Naive thymus-derived CD4-positive, alpha-beta T cell (primary cell): ENCODE measurements around the gene GPR132. TPM values are rescaled to one million over a fixed set of nuclear protein-coding genes. Genes with fewer than 3 reads are reported as not detected.

Experiments
- ATAC-seq: fragments of 150-1000 bp; cut with Tn5 transposase; 2 replicates; pipeline ENCODE4 v1.10.0; 2021; ENCODE audit warnings: mild to moderate bottlenecking, moderate library complexity
- CTCF ChIA-PET: fragments of 350-600 bp; sonication (Branson Sonifier 250); formaldehyde crosslinking; loops from one replicate; lab custom pipeline; 2021; ENCODE audit warnings: antibody characterized with exemption; lab: Charles Lee
- POLR2A ChIA-PET: fragments of 350-600 bp; sonication (Branson Sonifier 250); formaldehyde crosslinking; loops from one replicate; lab custom pipeline; 2021; ENCODE audit warnings: antibody characterized with exemption, inconsistent platforms; lab: Charles Lee
- DNase-seq, 9 donors: peaks; one replicate each; pipeline versions ENCODE4 v3.0.0 to v3.0.0-alpha.2; 2020 to 2022; ENCODE audit warnings: mixed read lengths in 1 of 9
- H3K27ac ChIP-seq: one replicate; pipeline ENCODE4 v1.7.0; 2013; ENCODE audit warnings: mild to moderate bottlenecking, low read depth, low read length, moderate library complexity
- H3K27me3 ChIP-seq, 2 donors: one replicate each; pipeline ENCODE4 v1.7.0; 2013; ENCODE audit warnings: low read length in 2 of 2, mild to moderate bottlenecking in 2 of 2, moderate library complexity in 2 of 2; ENCODE audit not compliant: control insufficient read depth in 2 of 2, insufficient read depth in 2 of 2
- H3K36me3 ChIP-seq, 3 experiments: 1 replicate in 2 of 3; 2 replicates in 1 of 3; pipeline ENCODE4 v1.7.0; 2013; ENCODE audit warnings: low read length in 3 of 3, mild to moderate bottlenecking in 3 of 3, moderate library complexity in 1 of 3; ENCODE audit not compliant: insufficient read depth in 3 of 3, control insufficient read depth in 2 of 3
- H3K4me1 ChIP-seq, 2 donors: one replicate each; pipeline ENCODE4 v1.7.0; 2013; ENCODE audit warnings: low read length in 2 of 2, mild to moderate bottlenecking in 2 of 2, moderate library complexity in 1 of 2; ENCODE audit not compliant: control insufficient read depth in 2 of 2, insufficient read depth in 2 of 2
- H3K4me3 ChIP-seq: 2 replicates; pipeline ENCODE4 v1.7.0; 2013; ENCODE audit warnings: mild to moderate bottlenecking, low read length
- H3K9me3 ChIP-seq, 3 experiments: 1 replicate in 2 of 3; 2 replicates in 1 of 3; pipeline ENCODE4 v1.7.0; 2013; ENCODE audit warnings: low read length in 3 of 3; ENCODE audit not compliant: control insufficient read depth in 2 of 3
- H3K27ac Mint-ChIP-seq, 9 donors: one replicate each; pipeline ENCODE4 v1.8.0; 2020 to 2022; ENCODE audit warnings: mixed read lengths in 9 of 9, mild to moderate bottlenecking in 8 of 9, moderate library complexity in 5 of 9, inconsistent platforms in 2 of 9
- H3K27me3 Mint-ChIP-seq, 5 donors: one replicate each; pipeline ENCODE4 v1.8.0; 2021 to 2022; ENCODE audit warnings: mixed read lengths in 5 of 5, mild to moderate bottlenecking in 1 of 5
- H3K36me3 Mint-ChIP-seq, 5 donors: one replicate each; pipeline ENCODE4 v1.8.0; 2020 to 2022; ENCODE audit warnings: mixed read lengths in 5 of 5, mild to moderate bottlenecking in 3 of 5, inconsistent platforms in 1 of 5
- H3K4me1 Mint-ChIP-seq, 7 donors: one replicate each; pipeline ENCODE4 v1.8.0; 2020 to 2022; ENCODE audit warnings: mixed read lengths in 7 of 7, mild to moderate bottlenecking in 3 of 7, inconsistent platforms in 1 of 7
- H3K4me3 Mint-ChIP-seq, 10 donors: one replicate each; pipeline ENCODE4 v1.8.0; 2020 to 2022; ENCODE audit warnings: mild to moderate bottlenecking in 10 of 10, mixed read lengths in 10 of 10, moderate library complexity in 6 of 10, inconsistent platforms in 2 of 10
- H3K9me3 Mint-ChIP-seq, 11 donors: one replicate each; pipeline ENCODE4 v1.8.0; 2020 to 2022; ENCODE audit warnings: mixed read lengths in 11 of 11, mild to moderate bottlenecking in 4 of 11, inconsistent platforms in 1 of 11, moderate library complexity in 1 of 11
- intact Hi-C, 2 donors: fragments of 100-400 bp; cut with micrococcal nuclease; formaldehyde crosslinking; loops; one replicate each; pipeline ENCODE4 v1.15.1; 2023
- polyA plus RNA-seq, 2 donors: library from polyadenylated mRNA; unstranded; fragments of 300-500 nt; fragmentation: Illumina TruSeq; gene quantifications; one replicate each; pipeline ENCODE4 v1.2.3, GENCODE V29; 2021
- total RNA-seq, 6 experiments: library from RNA in 5 of 6; stranded (reverse) in 5 of 6; gene quantifications; 1 replicate in 5 of 6; 2 replicates in 1 of 6; pipeline ENCODE4 v1.2.3 and lab custom pipeline; 2021 to 2026

The GPR132 gene
- total and polyA plus RNA-seq, 7 experiments from 2014 or later = 9.3 to 58.7 (median 40.2) TPM

DNA sequence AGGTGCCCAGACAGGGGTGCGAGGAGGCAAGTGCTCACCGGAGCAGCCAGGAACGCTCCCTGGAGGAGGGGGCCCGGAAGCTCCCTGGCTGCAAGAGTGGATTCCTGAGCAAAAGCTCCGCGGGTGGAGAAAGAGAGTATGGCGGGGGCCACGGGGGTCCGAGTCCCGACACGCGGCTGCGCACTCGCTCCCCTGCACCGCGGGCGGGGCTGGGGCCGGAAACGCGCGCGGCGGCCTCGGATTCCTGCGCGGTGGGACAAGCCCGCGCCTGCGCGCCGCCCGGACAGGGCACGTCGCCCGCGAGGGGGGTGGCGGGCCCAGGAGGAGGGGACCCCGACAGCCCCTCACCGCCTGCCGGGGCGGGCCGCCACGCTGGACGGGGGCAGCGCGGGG lies 27.8 kb upstream of the GPR132 start:
- intact Hi-C loops = loop anchor here (1.0 to 10.0 kb wide), 10 partner anchors 74 to 434 kb away; partner anchors contain the start of genes BRF1 (in 2 of the 2), NUDT14 (in 2 of the 2), TEDC1 (in 2 of the 2) and JAG2 (in 1 of the 2)
- Mint-ChIP-seq H3K4me1 (peaks cover 5 to 25% (median 16%) of the 10 kb centered on the region in 7 donors), H3K4me3 (peak overlapping the region; percentile 53 to 87 (median 82)), H3K36me3 (peaks cover 0 to 1% (median 0%) of the 10 kb centered on the region in 5 donors), H3K27ac (peak overlapping the region in 8 of 9 donors; percentile 28 to 89 (median 78)), H3K27me3 (peaks cover 0 to 6% (median 0%) of the 10 kb centered on the region in 5 donors), H3K9me3 (no peaks in the 10 kb centered on the region)
- H3K4me3 ChIP-seq = peak overlapping the region; percentile 44
- no peaks in the 10 kb centered on the region for H3K36me3 ChIP-seq
- no peaks in the 10 kb centered on the region for H3K9me3 ChIP-seq
- peaks cover 14 to 15% of the 10 kb centered on the region in 2 donors for H3K4me1 ChIP-seq
- DNase-seq (peak; percentile 51 to 79 (median 66)), ATAC-seq (peak; percentile 70)
- CTCF ChIA-PET = no interaction called here
- POLR2A ChIA-PET = interaction anchor here (0.7 kb wide), 2 partner anchors 8 to 124 kb away, joined by 3 read pairs; no protein-coding TSS in a partner anchor
- no peaks in the 10 kb centered on the region for H3K27me3 ChIP-seq
- peak overlapping the region; percentile 87 for H3K27ac ChIP-seq

DNA sequence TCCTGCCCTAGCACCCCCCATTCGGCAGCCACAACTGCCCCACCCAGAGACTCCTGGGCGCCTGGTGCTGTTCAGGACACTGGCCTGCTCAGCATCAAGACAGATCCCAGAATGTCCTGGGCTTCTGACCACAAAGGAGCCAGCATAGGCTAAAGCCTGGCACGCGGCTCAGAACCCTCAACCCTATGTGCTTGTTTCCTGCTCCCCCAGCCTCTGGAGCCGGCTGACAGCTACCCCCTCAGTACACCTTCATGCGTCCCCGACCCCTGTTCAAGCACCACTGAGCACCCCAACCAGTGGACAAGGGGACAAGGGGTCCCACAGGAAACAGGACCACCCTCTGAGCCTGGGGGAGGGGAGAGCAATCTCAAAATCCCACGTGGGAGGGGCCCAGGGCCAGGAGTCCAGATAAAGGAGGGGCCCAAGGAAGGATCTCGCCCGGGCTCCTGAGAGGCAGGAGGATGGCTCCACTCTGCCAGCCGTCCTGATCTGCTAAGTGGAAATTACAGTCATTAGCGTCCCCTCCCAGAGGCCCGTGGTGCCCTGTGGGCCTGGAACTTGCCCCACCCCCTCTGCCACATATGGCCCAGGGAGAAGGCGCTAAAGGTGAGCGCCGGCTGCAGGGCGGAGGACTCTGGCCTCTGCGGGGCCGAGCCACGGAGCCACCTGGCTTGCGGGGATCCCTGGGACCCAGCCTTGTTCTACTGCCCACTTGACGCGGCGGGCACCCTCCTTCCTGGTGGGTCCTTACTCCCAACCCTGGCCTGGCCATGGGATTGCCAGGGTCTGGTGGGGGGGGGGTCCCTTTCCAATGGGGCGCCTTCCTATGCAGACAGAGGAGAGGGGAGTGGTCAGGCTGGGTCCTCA lies 27.2 kb upstream of the GPR132 start:
- peak overlapping the region; percentile 87 for H3K27ac ChIP-seq
- Mint-ChIP-seq H3K9me3 (no peaks in the 10 kb centered on the region), H3K27ac (peak overlapping the region; percentile 44 to 89 (median 79)), H3K36me3 (peaks cover 0 to 1% (median 0%) of the 10 kb centered on the region in 5 donors), H3K4me3 (peak overlapping the region; percentile 53 to 87 (median 82)), H3K27me3 (peaks cover 0 to 9% (median 0%) of the 10 kb centered on the region in 5 donors), H3K4me1 (peaks cover 9 to 25% (median 16%) of the 10 kb centered on the region in 7 donors)
- no peaks in the 10 kb centered on the region for H3K9me3 ChIP-seq
- ChIA-PET POLR2A (interaction anchor here (0.7 to 1.3 kb wide), 4 partner anchors 9 to 167 kb away, joined by 3 read pairs; no protein-coding TSS in a partner anchor), CTCF (interaction anchor here (1.9 to 2.6 kb wide), 2 partner anchors 33 to 259 kb away, joined by 5 to 17 read pairs; no protein-coding TSS in a partner anchor)
- intact Hi-C loops = loop anchor here (1.0 to 10.0 kb wide), 10 partner anchors 75 to 435 kb away; partner anchors contain the start of genes BRF1 (in 2 of the 2), NUDT14 (in 2 of the 2), TEDC1 (in 2 of the 2) and JAG2 (in 1 of the 2)
- H3K4me3 ChIP-seq = peak overlapping the region; percentile 44
- H3K4me1 ChIP-seq = peaks cover 14 to 15% of the 10 kb centered on the region in 2 donors
- no peaks in the 10 kb centered on the region for H3K36me3 ChIP-seq
- ATAC-seq = no peak
- H3K27me3 ChIP-seq = no peaks in the 10 kb centered on the region
- DNase-seq = peak in 1 of 9 donors; percentile 32

DNA sequence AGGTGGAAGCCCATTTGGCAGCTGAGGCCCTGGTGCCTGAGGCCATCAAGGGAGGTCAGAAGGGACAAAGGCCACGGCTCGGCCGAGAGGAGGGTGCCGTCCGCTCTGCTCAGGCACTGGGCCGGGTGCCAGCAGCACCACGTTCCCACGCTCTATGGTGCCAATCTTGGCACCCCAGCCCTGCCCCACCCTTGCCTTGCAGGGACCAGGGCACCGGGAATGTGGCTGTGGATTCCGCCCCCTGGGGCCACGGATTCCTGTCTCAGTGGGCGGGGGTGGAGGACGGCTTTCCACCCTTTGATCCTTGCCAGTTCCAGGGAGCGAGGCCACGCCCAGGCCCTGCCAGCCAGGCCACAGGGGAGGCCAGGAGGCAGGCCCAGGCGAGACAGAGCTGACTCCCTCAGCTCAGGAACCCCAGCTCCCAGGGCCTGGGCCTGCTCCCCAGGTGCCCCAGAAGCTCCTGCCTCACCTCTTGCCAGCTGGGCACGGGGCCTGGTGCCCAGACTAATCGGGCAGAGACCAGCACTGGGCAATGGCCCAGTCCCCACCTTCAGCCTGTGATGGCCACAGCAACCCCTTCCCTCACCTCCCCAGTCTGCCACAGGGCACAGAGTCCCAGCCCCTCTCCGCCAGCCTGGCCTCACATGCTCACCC lies 26.4 kb upstream of the GPR132 start:
- Mint-ChIP-seq H3K36me3 (peaks cover 0 to 1% (median 0%) of the 10 kb centered on the region in 5 donors), H3K4me3 (peak overlapping the region in 7 of 10 donors; percentile 5 to 87 (median 40)), H3K9me3 (no peaks in the 10 kb centered on the region), H3K27me3 (peaks cover 0 to 11% (median 0%) of the 10 kb centered on the region in 5 donors), H3K4me1 (peaks cover 11 to 27% (median 17%) of the 10 kb centered on the region in 7 donors), H3K27ac (peak overlapping the region in 8 of 9 donors; percentile 44 to 85 (median 74))
- H3K27ac ChIP-seq = peak overlapping the region; percentile 87
- ChIA-PET POLR2A (interaction anchor here (0.8 to 1.3 kb wide), 2 partner anchors 16 to 168 kb away, joined by 3 read pairs; no protein-coding TSS in a partner anchor), CTCF (interaction anchor here (1.0 to 2.6 kb wide), 4 partner anchors 9 to 260 kb away, joined by 3 to 17 read pairs (median 4); no protein-coding TSS in a partner anchor)
- ATAC-seq (no peak), DNase-seq (peak in 1 of 9 donors; percentile 9)
- H3K9me3 ChIP-seq = no peaks in the 10 kb centered on the region
- intact Hi-C loops = loop anchor here (1.0 to 10.0 kb wide), 9 partner anchors 70 to 436 kb away; partner anchors contain the start of genes BRF1 (in 2 of the 2), CDCA4 (in 1 of the 2), JAG2 (in 1 of the 2) and NUDT14 (in 1 of the 2)
- H3K27me3 ChIP-seq = no peaks in the 10 kb centered on the region
- H3K4me1 ChIP-seq = peaks cover 14 to 16% of the 10 kb centered on the region in 2 donors
- H3K36me3 ChIP-seq = no peaks in the 10 kb centered on the region
- no peak overlapping the region for H3K4me3 ChIP-seq

DNA sequence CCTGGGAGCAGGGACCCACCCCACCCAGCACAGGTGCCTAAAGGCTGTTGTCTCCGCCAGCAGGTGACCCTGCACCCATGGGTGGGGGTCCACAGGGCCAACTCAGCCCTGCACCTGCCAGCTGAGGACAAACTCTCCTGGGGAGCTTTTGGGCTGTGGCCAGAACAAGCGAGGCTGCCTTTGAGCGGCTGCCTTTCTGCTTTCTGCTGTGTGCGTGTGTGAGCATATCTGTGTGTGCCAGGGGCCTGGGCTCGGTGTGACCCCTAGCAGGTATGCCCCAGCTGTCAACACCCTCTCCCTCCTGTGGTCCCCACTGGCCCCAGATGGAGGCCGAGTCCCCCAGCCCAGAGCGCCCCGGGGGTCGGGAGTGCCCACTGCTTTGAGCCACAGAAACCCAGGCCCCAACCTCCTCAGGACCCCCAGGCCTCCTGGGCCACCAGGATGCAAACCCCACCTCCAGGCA lies 25.9 kb upstream of the GPR132 start:
- Mint-ChIP-seq H3K27me3 (peaks cover 0 to 11% (median 0%) of the 10 kb centered on the region in 5 donors), H3K9me3 (no peaks in the 10 kb centered on the region), H3K36me3 (peaks cover 0 to 1% (median 0%) of the 10 kb centered on the region in 5 donors), H3K4me1 (peaks cover 13 to 29% (median 17%) of the 10 kb centered on the region in 7 donors), H3K4me3 (no peak overlapping the region), H3K27ac (peak overlapping the region in 2 of 9 donors; percentile 32 to 68)
- ATAC-seq (no peak), DNase-seq (peak in 1 of 9 donors; percentile 7)
- H3K27me3 ChIP-seq = no peaks in the 10 kb centered on the region
- no peaks in the 10 kb centered on the region for H3K9me3 ChIP-seq
- intact Hi-C loops = loop anchor here (1.0 to 10.0 kb wide), 7 partner anchors 70 to 436 kb away; partner anchors contain the start of genes BRF1 (in 1 of the 2), CDCA4 (in 1 of the 2), JAG2 (in 1 of the 2) and NUDT14 (in 1 of the 2)
- peak overlapping the region; percentile 31 for H3K27ac ChIP-seq
- peaks cover 14 to 19% of the 10 kb centered on the region in 2 donors for H3K4me1 ChIP-seq
- no peaks in the 10 kb centered on the region for H3K36me3 ChIP-seq
- POLR2A ChIA-PET = interaction anchor here (1.0 to 1.3 kb wide), 5 partner anchors 15 to 261 kb away, joined by 3 to 4 read pairs (median 3); partner anchors contain the start of genes CDCA4 and NUDT14
- CTCF ChIA-PET = interaction anchor here (1.0 to 2.6 kb wide), 6 partner anchors 9 to 261 kb away, joined by 3 to 17 read pairs (median 4); no protein-coding TSS in a partner anchor
- no peak overlapping the region for H3K4me3 ChIP-seq

DNA sequence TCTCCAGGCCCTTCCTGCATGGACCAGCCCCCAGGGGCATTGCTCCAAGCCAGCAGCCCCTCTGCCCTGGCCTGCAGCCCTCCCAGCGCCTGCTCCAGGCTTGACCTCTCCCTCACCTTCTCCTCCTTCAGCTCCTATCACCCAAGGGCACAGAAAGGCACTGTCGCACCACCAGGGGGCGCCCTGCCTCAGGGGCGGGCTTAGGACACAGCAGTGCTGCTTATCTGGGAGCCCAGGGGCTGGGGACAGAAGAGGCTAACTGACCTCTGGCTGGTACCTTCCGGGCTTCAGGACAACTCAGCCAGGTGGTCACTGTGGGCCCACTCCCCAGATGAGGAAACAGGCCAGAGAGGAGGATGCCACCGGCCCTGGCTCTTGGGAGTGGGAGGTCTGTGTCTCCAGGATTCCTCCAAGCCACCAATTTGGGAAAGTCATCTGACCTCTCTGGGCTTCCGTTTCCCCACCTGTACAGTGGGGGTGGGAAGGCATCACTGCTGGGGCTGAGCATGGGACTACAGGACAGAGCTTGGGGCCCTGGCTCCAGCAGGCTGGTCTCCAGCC lies 25.3 kb upstream of the GPR132 start:
- Histone ChIP-seq H3K4me1 (peaks cover 14 to 19% of the 10 kb centered on the region in 2 donors), H3K27ac (peak overlapping the region; percentile 31), H3K9me3 (no peaks in the 10 kb centered on the region), H3K36me3 (no peaks in the 10 kb centered on the region), H3K4me3 (no peak overlapping the region), H3K27me3 (no peaks in the 10 kb centered on the region)
- peak; percentile 58 for ATAC-seq
- ChIA-PET CTCF (interaction anchor here (0.6 to 2.6 kb wide), 8 partner anchors 13 to 261 kb away, joined by 3 to 17 read pairs (median 4); no protein-coding TSS in a partner anchor), POLR2A (interaction anchor here (1.0 to 1.5 kb wide), 5 partner anchors 28 to 262 kb away, joined by 3 to 4 read pairs (median 3); partner anchors contain the start of genes CDCA4 and NUDT14)
- no peaks in the 10 kb centered on the region for H3K9me3 Mint-ChIP-seq
- intact Hi-C loops = loop anchor here (1.0 to 10.0 kb wide), 11 partner anchors 25 to 437 kb away; partner anchors contain the start of genes BRF1 (in 1 of the 2), CDCA4 (in 1 of the 2), GPR132 (in 1 of the 2) and JAG2 (in 1 of the 2)
- peaks cover 0 to 1% (median 0%) of the 10 kb centered on the region in 5 donors for H3K36me3 Mint-ChIP-seq
- H3K27me3 Mint-ChIP-seq = peaks cover 0 to 11% (median 0%) of the 10 kb centered on the region in 5 donors
- H3K4me1 Mint-ChIP-seq = peaks cover 13 to 25% (median 17%) of the 10 kb centered on the region in 7 donors
- peak overlapping the region in 6 of 9 donors; percentile 63 to 86 (median 70) for H3K27ac Mint-ChIP-seq
- H3K4me3 Mint-ChIP-seq = peak overlapping the region in 7 of 10 donors; percentile 12 to 66 (median 17)
- peak; percentile 68 to 92 (median 80) for DNase-seq
